Testis (tissue), 3 donors: ENCODE measurements around the gene AFG1L. TPM values are rescaled to one million over a fixed set of nuclear protein-coding genes. Genes with fewer than 3 reads are reported as not detected.
"Not testable (repeated sequence)": the region's sequence is repeated elsewhere in the genome, so short reads cannot be mapped to it uniquely, and the experiment has no call there.

Experiments
- DNase-seq: peaks from one replicate; pipeline ENCODE4 v3.0.0-alpha.2; 2019
- H3K27ac ChIP-seq, 2 donors: fragments of 200-600 bp; sonication (generic); one replicate each; pipeline ENCODE4 v1.5.1; 2019
- H3K27me3 ChIP-seq: fragments of 200-600 bp; sonication (generic); one replicate; pipeline ENCODE4 v1.5.1; 2019
- H3K36me3 ChIP-seq: fragments of 200-600 bp; sonication (generic); one replicate; pipeline ENCODE4 v1.5.1; 2017; ENCODE audit warnings: low read depth; ENCODE audit errors: missing control alignments
- H3K4me1 ChIP-seq: fragments of 200-600 bp; sonication (generic); one replicate; pipeline ENCODE4 v1.5.1; 2019
- H3K4me3 ChIP-seq, 2 donors: fragments of 200-600 bp; sonication (generic); one replicate each; pipeline ENCODE4 v1.5.1; 2017 to 2019
- H3K9me3 ChIP-seq: fragments of 200-600 bp; sonication (generic); one replicate; pipeline ENCODE4 v1.5.1; 2017
- CTCF ChIP-seq, 3 experiments: fragments of 450-650 bp in 2 of 3; fragments of 200-600 bp in 1 of 3; sonication (generic) in 1 of 3; IDR thresholded peaks; one replicate each; pipeline ENCODE4 v1.5.1; 2016 to 2019; ENCODE audit warnings: antibody characterized with exemption in 3 of 3, mild to moderate bottlenecking in 2 of 3, moderate library complexity in 1 of 3
- POLR2A ChIP-seq: fragments of 450-650 bp; IDR thresholded peaks from one replicate; pipeline ENCODE4 v1.6.1; 2017; ENCODE audit warnings: antibody characterized with exemption, mild to moderate bottlenecking, moderate library complexity
- WGBS, 2 donors: methylation state at CpG; one replicate each; pipeline ENCODE4 v1.1.5; 2018; 5-methylcytosine and 5-hydroxymethylcytosine counted together
- intact Hi-C: fragments of 100-400 bp; cut with DNase I; formaldehyde crosslinking; loops from one replicate; pipeline ENCODE4 v1.15.1; 2023; ENCODE audit warnings: low total_unique reads
- polyA plus RNA-seq: library from polyadenylated mRNA; stranded (reverse); fragments of 350-450 nt; fragmentation: Illumina TruSeq; extraction: RNeasy Lipid Tissue Mini Kit (QIAGEN cat#74804); gene quantifications from one replicate; pipeline ENCODE4 v1.2.3, GENCODE V29; 2014; ENCODE audit warnings: low read depth, low replicate concordance; ENCODE audit not compliant: insufficient read depth
- total RNA-seq, 2 donors: library from RNA; depleted of rRNA; stranded (reverse); fragments of >200 nt; gene quantifications; one replicate each; pipeline ENCODE4 v1.2.3, GENCODE V29; 2016

The AFG1L gene
- total and polyA plus RNA-seq, 3 donors from 2014 or later: 9.2 to 43.0 (median 11.7) TPM

- H3K36me3 ChIP-seq: no peaks in the 10 kb centered on the region
- H3K4me1 ChIP-seq: peaks cover 22% of the 10 kb centered on the region
- DNase-seq: peak; percentile 95
- 0% methylated on average over 8 to 56 of the region's 83 CpGs for WGBS, 2 donors
- TF ChIP-seq POLR2A (no peak), CTCF (IDR thresholded peaks at IDR 0.05) (peak in 2 of 3 experiments; percentile 12 to 23)
- H3K27me3 ChIP-seq: no peaks in the 10 kb centered on the region
- intact Hi-C loops: no loop called here
- H3K9me3 ChIP-seq: no peaks in the 10 kb centered on the region
- peak within 1 kb of the TSS; percentile 95 to 97 for H3K4me3 ChIP-seq
- peak within 1 kb of the TSS; percentile 98 to 100 for H3K27ac ChIP-seq
Observed at GRCh38 chr6:108260809-108261569, 33.9 kb upstream of the AFG1L start, which contains the start of gene SNX3. TSS of gene SNX3 (minus strand) at chr6:108261040. CDS start at chr6:108260921, 119 bp downstream.

GRCh38 chr6:108263371-108263770, 31.5 kb upstream of the AFG1L start:
- WGBS, 2 donors: 74 to 91% methylated on average over 2 of the region's 2 CpGs
- Histone ChIP-seq H3K9me3 (no peaks in the 10 kb centered on the region), H3K4me1 (peaks cover 10% of the 10 kb centered on the region), H3K27me3 (no peaks in the 10 kb centered on the region), H3K36me3 (no peaks in the 10 kb centered on the region), H3K4me3 (no peak overlapping the region), H3K27ac (no peak overlapping the region)
- no peak for DNase-seq
- TF ChIP-seq POLR2A: no peak
- no peak for TF ChIP-seq CTCF (IDR thresholded peaks at IDR 0.05)
- intact Hi-C loops: no loop called here

GRCh38 chr6:108268845-108269244, 26.0 kb upstream of the AFG1L start:
- H3K36me3 ChIP-seq: no peaks in the 10 kb centered on the region
- no peak for DNase-seq
- no peak overlapping the region for H3K4me3 ChIP-seq
- no peaks in the 10 kb centered on the region for H3K4me1 ChIP-seq
- no peaks in the 10 kb centered on the region for H3K9me3 ChIP-seq
- 84 to 87% methylated on average over 3 of the region's 3 CpGs for WGBS, 2 donors
- no peaks in the 10 kb centered on the region for H3K27me3 ChIP-seq
- intact Hi-C loops: no loop called here
- TF ChIP-seq CTCF (IDR thresholded peaks at IDR 0.05) (no peak), POLR2A (no peak)
- no peak overlapping the region for H3K27ac ChIP-seq

- H3K27me3 ChIP-seq, intact Hi-C loops: not testable (repeated sequence)
Observed at GRCh38 chr6:108269955-108270354, 24.9 kb upstream of the AFG1L start.

GRCh38 chr6:108274546-108274945, 20.3 kb upstream of the AFG1L start:
- no peaks in the 10 kb centered on the region for H3K27me3 ChIP-seq
- DNase-seq: no peak
- no peak for TF ChIP-seq POLR2A
- TF ChIP-seq CTCF (IDR thresholded peaks at IDR 0.05): no peak

More at GRCh38 chr6:108269955-108270354, 24.9 kb upstream of the AFG1L start:
- not testable (repeated sequence) for H3K36me3 ChIP-seq, DNase-seq, H3K27ac ChIP-seq, H3K4me3 ChIP-seq, H3K4me1 ChIP-seq, H3K9me3 ChIP-seq
- 75% methylated on average over 9 of the region's 31 CpGs; no CpG with 5 or more reads in 1 of the 2 donors for WGBS, 2 donors

More at GRCh38 chr6:108274546-108274945, 20.3 kb upstream of the AFG1L start:
- no peaks in the 10 kb centered on the region for H3K36me3 ChIP-seq
- H3K9me3 ChIP-seq: no peaks in the 10 kb centered on the region
- no peaks in the 10 kb centered on the region for H3K4me1 ChIP-seq
- intact Hi-C loops: no loop called here
- WGBS, 2 donors: 90 to 93% methylated on average over 2 of the region's 2 CpGs
- no peak overlapping the region for H3K4me3 ChIP-seq
- H3K27ac ChIP-seq: no peak overlapping the region
